GM19397 (cell line): ENCODE results near the gene MRPL58.
"Not testable (repeated sequence)": the region's sequence is repeated elsewhere in the genome, so short reads cannot be mapped to it uniquely, and the experiment has no call there.

ENCODE experiments used
- ATAC-seq: cut with Tn5 transposase; IDR thresholded peaks from one replicate; pipeline ENCODE4 v1.9.1; 2021; ENCODE audit warnings: mild to moderate bottlenecking, moderate library complexity; ENCODE audit not compliant: unreplicated experiment

MRPL58 gene

DNA sequence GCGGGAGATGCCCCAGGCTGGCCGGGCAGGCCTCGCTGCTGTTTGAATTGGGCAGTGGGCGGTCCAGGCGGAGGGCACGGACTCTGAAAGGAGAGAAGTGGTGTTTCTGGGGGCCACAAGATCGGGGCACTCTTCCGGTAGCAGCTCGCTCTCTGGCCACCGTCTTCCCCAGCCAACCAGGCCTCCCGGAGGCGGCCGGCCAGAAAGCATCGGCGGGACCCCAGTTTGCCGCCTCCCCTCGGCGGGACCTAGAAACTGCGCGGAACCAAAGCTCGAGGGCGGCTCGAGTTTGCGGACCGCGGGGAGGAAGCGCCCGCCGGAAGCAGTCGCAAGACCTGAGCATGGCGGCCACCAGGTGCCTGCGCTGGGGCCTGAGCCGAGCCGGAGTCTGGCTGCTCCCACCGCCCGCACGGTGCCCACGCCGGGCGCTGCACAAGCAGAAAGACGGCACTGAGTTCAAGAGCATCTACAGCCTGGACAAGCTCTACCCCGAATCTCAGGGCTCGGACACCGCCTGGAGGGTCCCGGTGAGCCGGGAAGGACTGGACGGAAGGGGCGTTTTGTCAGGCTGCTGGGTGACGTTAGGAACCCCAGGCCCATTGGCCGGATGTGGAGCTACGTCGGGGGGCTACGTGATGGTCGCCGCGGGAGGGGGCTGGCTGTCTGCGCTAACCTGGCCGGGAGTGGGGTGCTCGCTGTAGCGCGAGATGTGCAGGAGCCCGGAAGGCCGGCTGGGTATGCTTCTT lies at the start of gene MRPL58:
TSS of gene MRPL58 (plus strand) at position 325 of the 746 bp plus-strand sequence. CDS start at position 342, 17 bp downstream.
- ATAC-seq, result peak; percentile 90

DNA sequence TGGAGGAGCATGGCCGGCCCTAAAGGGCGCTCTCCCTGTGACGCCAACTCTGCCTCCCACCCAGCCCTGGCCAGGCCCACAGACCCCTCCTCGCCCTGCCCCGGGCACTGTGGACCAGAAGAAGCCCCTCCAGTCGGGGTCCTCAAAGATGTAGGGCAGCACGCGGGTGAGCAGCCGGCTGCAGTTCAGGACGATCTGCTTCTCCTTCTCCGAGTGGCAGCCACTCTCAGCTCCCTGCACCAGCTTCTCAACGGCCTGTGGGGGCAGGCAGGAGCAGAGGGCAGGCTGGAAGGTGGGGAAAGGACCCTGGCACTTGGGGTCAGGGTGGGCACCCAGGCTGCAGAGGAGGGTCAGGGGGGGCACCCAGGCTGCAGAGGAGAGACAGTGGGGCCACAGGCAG lies 48.8 kb upstream of the MRPL58 start:
- no peak for ATAC-seq

DNA sequence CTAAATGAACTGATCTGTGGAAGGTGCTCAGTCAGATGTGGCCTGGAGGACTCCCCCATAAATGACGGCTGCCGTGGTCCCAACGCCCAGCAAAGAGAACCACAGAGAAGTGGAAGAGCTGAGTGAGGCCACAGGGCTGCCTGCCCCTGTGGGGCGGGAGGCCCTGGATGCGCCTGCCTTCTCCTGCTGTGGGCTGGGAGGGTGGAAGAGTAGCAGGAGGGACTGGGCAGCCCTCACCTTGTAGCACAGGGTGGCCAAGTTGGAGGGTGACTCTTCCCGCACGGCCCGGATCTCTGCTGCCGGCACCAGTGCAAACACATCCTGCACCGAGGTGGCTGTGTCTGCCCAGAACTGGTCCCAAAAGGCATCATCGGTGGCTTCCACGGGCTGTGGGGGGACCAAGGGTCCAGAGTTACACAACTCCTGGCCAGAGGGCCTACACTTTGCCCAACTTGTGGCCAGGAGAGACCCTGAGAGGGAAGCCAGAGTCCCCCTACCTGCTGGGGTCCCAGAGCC lies 48.2 kb upstream of the MRPL58 start:
- no peak for ATAC-seq

DNA sequence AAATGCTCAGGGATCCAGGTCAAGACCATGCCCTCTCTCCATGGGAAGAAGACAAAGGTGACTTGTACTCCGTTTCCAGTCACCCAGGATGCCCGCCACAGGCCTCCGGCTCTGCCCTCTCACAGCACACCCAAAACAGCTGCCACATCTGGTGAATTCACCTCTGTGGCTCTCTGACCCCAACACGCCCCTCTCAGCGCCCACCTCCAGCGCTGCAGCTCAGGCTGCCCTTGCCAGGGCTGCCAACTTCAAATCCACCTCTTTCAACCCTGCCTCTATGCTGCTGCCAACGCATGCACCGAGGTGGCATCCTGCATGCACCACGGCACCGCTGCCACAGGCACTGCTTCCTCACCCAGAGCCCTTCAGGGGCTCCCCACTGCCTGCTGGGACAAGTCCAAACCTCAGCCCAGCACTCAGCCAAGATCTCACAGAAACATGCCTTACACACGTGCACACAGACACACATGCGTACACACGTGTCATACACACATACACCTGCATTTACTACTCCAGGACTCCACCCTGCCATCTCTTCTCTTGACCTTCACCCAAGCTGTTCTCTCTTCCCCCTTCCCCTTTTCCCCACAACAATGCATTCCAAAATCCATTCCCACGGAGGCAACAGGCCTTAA lies 47.4 kb upstream of the MRPL58 start:
- ATAC-seq, result no peak

DNA sequence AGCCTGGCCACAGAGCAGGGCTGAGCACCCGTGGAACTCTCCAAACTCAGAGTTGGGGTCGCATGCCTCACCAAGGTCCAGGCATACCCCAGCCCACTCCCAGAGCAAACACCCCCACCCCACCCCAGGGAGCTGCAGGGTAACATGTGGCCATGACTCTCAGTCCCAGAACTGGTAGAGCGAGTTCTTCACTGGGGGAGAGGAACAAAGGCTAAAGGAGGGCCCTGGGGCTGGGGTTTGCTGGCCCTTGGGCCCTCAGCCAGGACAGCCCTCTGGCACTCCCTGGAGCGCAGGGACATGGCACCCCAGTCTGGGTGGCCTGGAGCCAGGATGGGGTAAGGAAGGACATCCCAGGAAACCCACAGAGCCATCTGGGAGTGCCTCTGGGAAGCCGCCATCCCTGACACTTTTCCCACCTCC lies 44.1 kb upstream of the MRPL58 start:
- no peak for ATAC-seq

DNA sequence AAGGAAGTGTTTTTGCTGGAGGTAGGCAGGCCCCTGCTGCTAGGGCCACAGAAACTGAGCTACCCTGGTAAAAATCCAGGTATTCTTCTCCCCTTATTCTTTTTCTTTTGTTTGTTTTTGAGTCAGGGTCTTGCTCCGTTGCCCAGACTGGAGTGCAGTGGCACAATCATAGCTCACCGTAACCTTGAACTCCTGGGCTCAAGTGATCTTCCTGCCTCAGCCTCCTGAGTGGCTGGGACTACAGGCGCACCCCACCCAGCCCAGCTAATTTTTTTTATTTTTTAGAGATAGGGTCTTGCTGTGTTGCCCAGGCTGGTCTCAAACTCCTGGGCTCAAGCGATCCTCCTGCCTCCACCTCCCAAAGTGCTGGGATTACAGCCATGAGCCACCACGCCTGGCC lies 43.0 kb upstream of the MRPL58 start:
- ATAC-seq, result not testable (repeated sequence)

DNA sequence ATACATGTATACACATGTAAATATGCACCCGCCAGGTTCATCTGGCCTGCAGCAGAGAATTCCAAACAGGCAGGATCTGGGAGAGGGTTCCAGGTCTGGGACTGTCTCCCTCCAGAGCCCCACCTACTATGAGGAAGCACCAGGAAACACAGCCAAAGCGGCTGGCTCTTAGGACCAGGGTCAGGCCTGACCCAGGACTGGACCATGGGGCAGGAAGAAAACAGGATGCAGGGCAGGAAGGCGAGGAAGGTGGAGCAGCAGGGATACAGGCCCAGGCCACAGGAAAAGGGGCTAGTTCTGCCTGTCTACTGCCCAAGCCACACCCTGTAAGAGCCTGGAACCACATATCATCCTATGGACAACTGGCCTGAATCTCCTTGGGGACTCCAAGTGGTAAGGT lies 42.1 kb upstream of the MRPL58 start:
- no peak for ATAC-seq

DNA sequence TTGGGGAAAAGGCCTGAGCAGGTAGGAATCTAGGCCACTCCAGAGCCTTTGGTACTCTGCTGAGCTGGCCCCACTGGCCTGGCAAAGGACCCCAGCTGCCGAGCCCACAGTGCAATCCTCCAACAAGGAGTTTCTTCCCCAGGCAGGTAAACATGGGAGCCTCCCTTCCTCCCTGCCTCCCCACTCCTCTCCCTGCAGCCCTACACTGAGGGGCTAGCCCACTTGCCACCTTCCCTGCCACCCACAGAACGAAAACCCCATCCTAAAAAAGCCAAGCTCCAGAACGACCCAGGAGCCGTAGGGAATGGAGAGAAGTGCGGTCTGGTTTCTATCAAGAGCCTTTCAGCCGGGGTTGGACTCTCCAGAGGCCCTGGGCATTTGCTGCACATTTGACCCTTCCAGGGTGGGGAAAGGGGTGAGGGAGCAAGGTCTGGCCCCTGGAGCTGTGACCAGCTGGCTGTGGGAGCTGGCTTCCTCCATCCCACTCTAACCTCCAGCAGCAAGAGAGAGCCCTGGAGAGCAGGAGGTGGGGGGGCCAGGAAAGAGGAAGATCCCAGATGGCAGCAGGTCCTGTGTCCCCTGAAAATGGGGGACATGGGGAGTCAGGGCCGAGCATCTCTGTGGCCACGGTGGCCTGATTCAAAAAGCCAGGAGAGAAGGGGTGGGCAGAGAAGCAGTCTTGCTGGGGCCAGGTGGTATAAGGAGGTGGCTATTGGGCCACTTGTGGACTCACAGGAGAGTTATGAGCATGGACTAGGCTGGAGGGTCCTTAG lies 41.2 kb upstream of the MRPL58 start:
- ATAC-seq, result no peak

DNA sequence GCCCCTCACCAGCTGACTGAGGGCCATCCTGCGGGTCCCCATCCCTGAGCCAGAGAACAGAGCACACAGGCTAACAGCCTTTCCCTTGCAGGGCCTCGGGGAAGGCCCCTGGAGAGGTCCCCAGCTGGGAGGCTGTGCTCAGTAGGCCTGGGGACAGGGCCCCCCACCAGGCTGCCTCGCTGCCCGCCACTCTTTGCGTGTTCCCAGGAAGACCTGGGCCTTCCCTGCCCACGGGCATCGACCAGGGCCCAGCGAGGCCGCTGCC lies 40.7 kb upstream of the MRPL58 start:
- no peak for ATAC-seq

DNA sequence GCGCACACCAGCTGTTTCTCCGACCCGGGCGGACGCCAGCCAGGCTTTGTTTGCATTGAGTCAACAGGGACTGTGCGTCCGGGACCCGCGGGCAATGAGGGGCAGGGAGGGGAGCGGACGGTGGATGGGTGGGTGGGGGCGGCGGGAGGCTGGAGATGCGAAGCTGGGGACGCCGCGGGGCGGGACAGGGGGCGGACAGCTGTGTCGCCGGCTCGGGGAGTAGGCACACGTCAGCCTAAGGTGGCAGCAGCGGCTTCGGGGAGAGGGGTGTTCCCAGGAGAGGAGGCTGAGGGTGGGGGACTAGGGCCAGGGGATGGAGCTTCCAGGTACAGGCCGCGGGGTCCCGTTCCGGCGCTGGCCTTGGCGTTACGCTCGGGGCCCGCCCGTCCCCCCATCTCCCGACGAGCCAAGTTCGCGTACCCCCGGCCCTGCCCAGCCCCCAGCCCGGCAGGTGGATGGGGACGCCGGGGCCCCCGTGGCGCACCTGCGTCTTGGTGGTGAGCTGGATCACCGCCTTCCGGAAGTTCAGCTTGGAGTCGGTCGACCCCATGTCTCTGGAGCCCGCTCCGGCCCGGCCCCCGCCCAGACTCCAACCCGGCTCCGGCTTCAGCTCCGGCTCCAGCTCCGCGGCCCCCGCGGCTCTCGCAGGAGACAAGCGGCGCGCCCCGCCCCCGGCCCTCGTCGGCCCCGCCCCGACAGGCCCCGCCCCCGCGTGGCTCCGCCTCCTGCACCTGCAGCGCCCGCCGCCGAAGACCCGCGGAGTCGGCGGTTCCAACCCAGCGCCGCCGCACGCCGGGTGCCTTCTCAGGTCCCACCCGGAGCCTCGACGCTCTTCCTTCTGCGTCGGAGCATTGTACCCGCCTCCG lies 40.1 kb upstream of the MRPL58 start, which contains the start of gene HID1:
TSS of gene HID1 (minus strand) at position 653 of the 866 bp plus-strand sequence. CDS start at position 550, 103 bp downstream.
- no peak for ATAC-seq

DNA sequence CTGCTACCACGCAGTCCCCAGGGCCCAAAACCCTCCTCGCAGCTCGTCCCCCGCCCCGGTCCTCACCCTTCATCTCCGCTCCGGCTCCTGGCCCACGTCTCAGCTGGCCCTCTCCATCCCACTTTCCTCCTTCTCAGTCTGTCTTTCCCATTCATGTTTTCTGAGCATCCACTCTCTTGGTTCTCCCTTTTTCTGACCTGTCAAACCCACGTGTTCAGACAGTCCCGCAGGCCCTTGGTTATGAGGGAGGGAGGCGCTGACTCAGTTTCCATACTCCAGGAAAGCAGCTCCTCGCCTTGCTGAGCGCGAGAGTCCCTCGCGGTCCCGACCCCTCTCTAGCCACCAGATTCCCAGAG lies 39.5 kb upstream of the MRPL58 start:
- no peak for ATAC-seq

DNA sequence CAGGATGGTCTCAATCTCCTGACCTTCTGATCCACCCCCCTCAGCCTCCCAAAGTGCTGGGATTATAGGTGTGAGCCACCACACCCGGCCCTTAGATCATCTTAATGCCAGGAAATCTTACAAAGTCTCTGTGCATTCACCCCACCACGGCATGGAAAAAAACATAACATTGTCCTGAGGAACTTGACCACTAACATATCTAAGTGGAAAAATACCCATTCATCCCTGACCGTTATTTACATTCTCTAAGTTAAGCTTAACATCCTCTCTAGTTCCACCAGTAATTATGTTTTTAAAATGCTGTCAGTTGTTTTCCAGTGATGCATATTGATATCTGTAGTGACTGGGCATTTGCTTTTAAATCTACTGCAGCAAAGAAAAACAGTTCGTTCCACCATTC lies 36.5 kb upstream of the MRPL58 start:
- ATAC-seq, result no peak

DNA sequence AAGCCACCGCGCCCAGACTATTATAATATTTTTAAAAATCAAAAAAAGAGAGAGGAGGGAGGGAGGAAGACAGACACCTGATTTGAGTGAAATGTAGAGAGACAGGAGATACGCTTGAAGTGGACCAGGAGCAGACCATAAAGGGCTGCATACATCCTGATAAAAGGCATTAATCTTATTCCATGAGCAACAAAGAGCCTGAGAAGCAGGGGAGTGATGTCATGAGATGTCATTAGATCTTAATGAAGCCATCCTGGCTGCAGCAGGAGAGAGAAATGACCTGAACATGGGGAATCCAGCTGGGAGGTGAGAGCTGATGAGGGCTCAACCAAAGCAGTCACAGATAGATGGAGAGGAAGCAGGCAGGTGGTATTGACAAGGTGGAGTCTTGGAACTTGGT lies 34.7 kb upstream of the MRPL58 start:
- ATAC-seq, result no peak

DNA sequence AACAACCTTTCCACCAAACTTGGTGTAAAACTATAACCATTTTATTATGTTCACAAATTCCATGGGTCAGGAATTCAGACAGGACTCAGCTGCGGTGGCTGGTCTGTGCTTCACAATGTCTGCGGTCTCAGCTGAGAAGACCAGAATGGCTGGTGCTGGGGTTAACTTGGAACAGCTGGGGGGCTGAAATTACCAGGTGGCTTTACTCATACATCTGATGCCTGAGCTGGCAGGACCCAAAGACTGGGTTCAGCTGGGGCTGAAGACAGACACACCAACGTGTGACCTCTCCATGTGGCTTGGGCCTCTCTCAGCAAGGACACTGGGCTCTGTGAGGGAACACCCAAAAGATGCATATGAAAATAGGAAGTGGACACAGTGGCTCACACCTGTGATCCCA lies 34.2 kb upstream of the MRPL58 start:
- no peak for ATAC-seq

DNA sequence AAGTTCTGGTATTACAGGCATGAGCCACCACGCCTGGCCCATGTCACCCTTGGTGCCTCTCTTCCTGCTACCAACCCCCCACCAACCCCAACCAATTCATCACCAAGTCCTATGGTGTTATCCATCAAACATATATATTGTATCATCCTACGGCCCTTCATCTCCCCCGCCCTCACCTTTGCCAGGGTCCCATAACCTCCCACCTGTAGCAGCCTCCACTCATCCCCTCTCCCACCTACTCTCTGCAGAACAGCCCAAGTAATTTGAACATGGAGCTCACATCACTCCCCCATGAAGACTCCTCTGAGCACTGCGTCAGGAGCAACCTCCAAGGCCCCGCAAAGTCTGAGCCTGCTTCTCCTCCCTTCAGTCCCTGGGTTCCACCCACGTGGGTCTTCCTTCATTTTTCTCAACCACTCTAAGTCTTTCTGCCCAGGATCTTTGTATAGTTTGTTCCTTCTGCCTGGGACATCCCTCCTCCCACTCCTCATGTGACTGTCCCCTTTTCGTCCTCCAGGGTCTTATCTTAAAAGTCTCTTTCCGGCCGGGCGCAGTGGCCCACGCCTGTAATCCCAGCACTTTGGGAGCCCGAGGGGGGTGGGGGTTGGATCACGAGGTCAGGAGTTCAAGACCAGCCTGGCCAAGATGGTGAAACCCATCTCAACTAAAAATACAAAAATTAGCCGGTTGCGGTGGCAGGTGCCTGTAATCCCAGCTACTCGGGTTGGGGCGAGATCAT lies 32.9 kb upstream of the MRPL58 start:
- ATAC-seq, result no peak

DNA sequence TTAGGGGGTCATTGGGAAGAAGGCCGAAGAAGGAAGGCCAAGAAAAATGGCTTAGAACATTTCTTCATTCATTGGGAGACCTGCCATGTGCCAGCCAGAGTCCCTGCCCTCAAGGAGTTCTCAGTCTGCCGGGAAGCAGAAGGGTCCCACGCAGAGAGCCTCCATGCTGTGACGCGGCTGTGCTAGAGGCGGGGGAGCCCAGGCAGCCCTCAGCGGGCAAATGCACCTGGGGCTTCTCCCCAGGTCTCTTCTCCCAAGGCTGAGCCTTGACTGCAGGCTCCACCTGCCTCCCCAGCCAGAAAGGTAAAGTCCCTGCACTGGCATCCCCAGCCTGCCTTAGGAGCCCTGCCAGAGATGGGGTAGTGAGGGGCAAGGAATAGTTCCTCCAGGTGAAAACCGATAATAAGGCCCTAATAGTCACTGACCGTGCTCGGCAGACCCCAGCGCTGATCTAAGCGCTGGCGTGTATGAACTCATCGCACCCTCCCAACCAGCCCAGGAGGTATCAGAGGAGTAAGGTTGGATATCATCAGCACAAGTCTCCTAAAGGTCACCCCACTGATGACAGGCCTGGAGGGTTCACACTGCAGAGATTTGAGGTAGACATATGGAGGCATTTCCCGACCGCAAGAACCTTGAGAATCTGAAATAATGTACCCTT lies 31.0 kb upstream of the MRPL58 start:
- no peak for ATAC-seq

DNA sequence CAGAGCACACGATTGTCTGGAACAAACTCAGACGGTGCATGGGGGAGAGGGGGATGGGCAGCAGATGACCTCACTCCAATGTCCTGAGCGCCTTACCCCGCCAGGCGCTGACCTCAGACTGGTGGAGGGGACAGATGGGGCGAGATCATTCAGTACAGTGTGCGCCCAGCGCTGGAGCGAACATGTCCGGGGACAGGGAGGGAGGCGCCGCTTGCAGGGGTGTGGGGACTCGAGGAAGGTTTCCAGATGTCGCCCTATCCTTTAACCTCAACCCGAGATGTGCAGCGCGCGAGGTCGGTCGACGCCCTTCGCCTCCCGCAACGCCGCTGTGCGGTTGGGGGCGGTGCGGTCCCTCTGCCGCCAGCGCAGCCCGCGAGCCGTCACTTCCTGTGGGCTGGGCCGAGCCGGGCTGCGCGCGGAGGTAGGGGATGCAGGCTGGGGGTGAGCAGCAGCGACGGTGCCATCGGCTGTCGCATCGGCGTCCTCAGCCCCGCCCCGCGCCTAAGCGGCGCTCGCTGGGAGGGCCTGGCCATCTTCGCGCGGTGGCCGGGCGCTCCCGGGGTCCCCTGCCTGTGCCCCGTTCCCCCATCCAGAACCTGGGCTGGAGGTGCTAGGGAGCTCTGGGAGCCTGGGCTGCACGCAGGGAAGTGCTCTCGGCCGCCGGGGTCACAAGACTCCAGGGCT lies 30.3 kb upstream of the MRPL58 start:
- ATAC-seq, result peak; percentile 57

DNA sequence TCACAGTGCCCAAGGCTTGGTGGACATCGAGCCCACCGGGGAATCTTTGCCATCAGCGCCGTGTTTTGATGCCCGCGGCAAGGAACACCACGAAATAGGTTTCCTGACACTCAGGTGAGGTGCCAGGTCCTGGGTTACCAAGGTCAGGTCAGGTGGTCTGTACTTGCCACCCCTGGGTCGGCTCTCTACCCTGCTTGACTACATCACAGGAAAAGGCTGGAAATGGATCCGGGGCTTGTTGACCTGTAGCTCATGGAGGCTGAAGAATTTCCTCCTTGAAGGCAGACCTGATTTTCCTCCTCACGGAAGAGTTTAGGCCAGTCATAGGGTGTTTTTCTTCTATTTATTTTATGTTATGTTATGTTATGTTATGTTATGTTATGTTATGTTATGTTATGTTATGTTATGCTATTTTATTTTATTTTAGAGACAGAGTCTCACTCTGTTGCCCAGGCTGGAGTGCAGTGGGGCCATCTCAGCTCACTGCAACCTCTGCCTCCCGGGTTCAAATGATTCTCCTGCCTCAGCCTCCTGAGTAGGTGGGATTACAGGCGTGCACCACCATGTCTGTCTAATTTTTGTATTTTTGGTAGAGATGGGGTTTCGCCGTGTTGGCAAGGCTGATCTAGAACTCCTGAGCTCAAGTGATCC lies 29.7 kb upstream of the MRPL58 start:
- not testable (repeated sequence) for ATAC-seq

DNA sequence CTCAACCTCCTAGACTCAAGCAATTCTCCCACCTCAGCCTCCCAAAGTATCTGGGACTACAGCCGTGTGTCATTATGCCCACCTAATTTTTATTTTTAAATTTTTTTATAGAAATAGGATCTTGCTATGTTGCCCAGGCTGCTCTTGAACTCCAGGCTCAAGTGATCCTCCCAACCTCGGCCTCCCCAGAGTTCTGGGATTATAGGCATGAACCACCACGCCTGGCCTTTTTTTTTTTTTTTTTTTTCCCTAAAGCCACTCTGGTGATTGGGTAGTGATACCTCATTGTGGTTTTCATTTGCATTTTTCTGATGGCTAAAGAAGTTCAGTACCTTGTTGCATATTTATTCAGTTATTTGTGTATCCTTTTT lies 26.3 kb upstream of the MRPL58 start:
- ATAC-seq, result no peak
